Measurements from ENCODE around the gene GPR137. TPM values are rescaled to one million over a fixed set of nuclear protein-coding genes. Genes with fewer than 3 reads are reported as not detected.

Gene GPR137
- total and polyA plus RNA-seq, 10 of the 15 experiments (the other 5 are each of a cell fraction or from before 2014, with no cell fraction given): 0.37 to 29.2 (median 13.8) TPM

- TF ChIP-seq CTCF (IDR thresholded peaks at IDR 0.05 in 2 of 3, conservative IDR thresholded peaks at IDR 0.05 in 1 of 3; ENCODE audit: control insufficient read depth in 2 of 3, extremely low read depth in 1 of 3, insufficient read depth in 1 of 3, low read depth in 3 of 3, low read length in 3 of 3) (peak; percentile 78 to 86 (median 82)), TARDBP (IDR thresholded peaks at IDR 0.05; ENCODE audit: borderline replicate concordance) (no peak), E2F8 (IDR thresholded peaks at IDR 0.05; ENCODE audit: low read depth, partially characterized antibody) (no peak), SMAD1 (IDR thresholded peaks at IDR 0.05; ENCODE audit: low read depth, partially characterized antibody) (no peak), CREB1 (IDR thresholded peaks at IDR 0.05; ENCODE audit: low read depth) (0 out of 2 replicates have a peak, but pooled peaks have one; percentile 43), EZH2 (IDR thresholded peaks at IDR 0.05; ENCODE audit: borderline replicate concordance, control insufficient read depth, low read depth, low read length) (no peak), ETV6 (conservative IDR thresholded peaks at IDR 0.05 in 1 of 2, IDR thresholded peaks at IDR 0.05 in 1 of 2; ENCODE audit: borderline replicate concordance in 1 of 2, low read depth in 1 of 2) (peak in 1 of 2 experiments; percentile 68; a peak in 1 of 4 replicates), BCL3 (IDR thresholded peaks at IDR 0.05; ENCODE audit: borderline replicate concordance, insufficient read depth, low read depth, low read length, poor library complexity, severe bottlenecking) (peak; percentile 99), KLF5 (IDR thresholded peaks at IDR 0.05; ENCODE audit: partially characterized antibody) (no peak)
These were observed 46.1 kb downstream of the GPR137 start (continued) for GRCh38 chr11:64331569-64332371.
